Progenitor cell of endocrine pancreas (in vitro differentiated cells): ENCODE measurements around the gene ADNP2. TPM values are rescaled to one million over a fixed set of nuclear protein-coding genes. Genes with fewer than 3 reads are reported as not detected.

ENCODE experiments used
- DNase-seq: peaks from one replicate; pipeline ENCODE4 v3.0.0; 2021; ENCODE audit warnings: low spot score; ENCODE audit not compliant: unreplicated experiment
- H3K27ac Mint-ChIP-seq: 2 replicates; pipeline ENCODE4 v1.8.0; 2021; ENCODE audit warnings: mild to moderate bottlenecking, moderate library complexity, mixed read lengths
- H3K27me3 Mint-ChIP-seq: 2 replicates; pipeline ENCODE4 v1.8.0; 2021; ENCODE audit warnings: mixed read lengths
- H3K36me3 Mint-ChIP-seq: 2 replicates; pipeline ENCODE4 v1.8.0; 2022; ENCODE audit warnings: mixed read lengths; ENCODE audit not compliant: insufficient read depth
- H3K4me1 Mint-ChIP-seq: 2 replicates; pipeline ENCODE4 v1.8.0; 2021; ENCODE audit warnings: low read depth, mixed read lengths
- H3K4me3 Mint-ChIP-seq: 2 replicates; pipeline ENCODE4 v1.8.0; 2021; ENCODE audit warnings: low read depth, mild to moderate bottlenecking, moderate library complexity, mixed read lengths
- H3K9me3 Mint-ChIP-seq: 2 replicates; pipeline ENCODE4 v1.8.0; 2021; ENCODE audit warnings: low read depth, mixed read lengths
- CTCF ChIP-seq: fragments of 200-600 bp; sonication (generic); IDR thresholded peaks from one replicate; pipeline ENCODE4 v1.5.0; 2021; ENCODE audit warnings: antibody characterized with exemption, mild to moderate bottlenecking; ENCODE audit not compliant: unreplicated experiment
- long read RNA-seq: library from polyadenylated mRNA; unstranded; transcript quantifications from one replicate; pipeline ENCODE4 v2.0.0, GENCODE V29; 2020
- total RNA-seq: library from RNA; stranded (reverse); gene quantifications from 2 replicates; pipeline ENCODE4 v1.2.1, GENCODE V29; 2021

The ADNP2 gene
- 31.8 and 33.4 TPM in 2 replicates for total RNA-seq
- long read RNA-seq, full-length matches to known transcripts = 1 of 15 reads
- long read RNA-seq, partial matches to known transcripts = 1 of 15 reads
- long read RNA-seq, other reads (novel, unspliced or antisense) = 13 of 15 reads

GRCh38 chr18:80108739-80109675 lies at the start of gene ADNP2:
Gene ADNP2 (plus strand): TSS chr18:80109262. CDS start chr18:80117543, 8,281 bp downstream.
- Mint-ChIP-seq H3K27ac (peak within 1 kb of the TSS; percentile 91), H3K36me3 (no peaks in the 10 kb centered on the region), H3K27me3 (no peaks in the 10 kb centered on the region), H3K4me1 (peaks cover 30% of the 10 kb centered on the region), H3K4me3 (peak within 1 kb of the TSS; percentile 82), H3K9me3 (no peaks in the 10 kb centered on the region)
- TF ChIP-seq CTCF = no peak
- DNase-seq = peak; percentile 54

- Mint-ChIP-seq H3K9me3 (peaks cover 45% of the 10 kb centered on the region), H3K27ac (no peak overlapping the region), H3K4me3 (no peak overlapping the region), H3K36me3 (peaks cover 11% of the 10 kb centered on the region), H3K27me3 (no peaks in the 10 kb centered on the region), H3K4me1 (no peaks in the 10 kb centered on the region)
- DNase-seq = no peak
- TF ChIP-seq CTCF = no peak
Observed at GRCh38 chr18:80059945-80060344, 49.1 kb upstream of the ADNP2 start.

- Mint-ChIP-seq H3K27me3 (no peaks in the 10 kb centered on the region), H3K9me3 (peaks cover 7% of the 10 kb centered on the region), H3K4me3 (no peak overlapping the region), H3K36me3 (peaks cover 6% of the 10 kb centered on the region), H3K4me1 (no peaks in the 10 kb centered on the region), H3K27ac (no peak overlapping the region)
- no peak for DNase-seq
- no peak for TF ChIP-seq CTCF
Observed at GRCh38 chr18:80065705-80066104, 43.4 kb upstream of the ADNP2 start.

GRCh38 chr18:80067321-80067720 lies 41.7 kb upstream of the ADNP2 start:
- Mint-ChIP-seq H3K27me3 (no peaks in the 10 kb centered on the region), H3K4me3 (no peak overlapping the region), H3K27ac (no peak overlapping the region), H3K9me3 (peaks cover 3% of the 10 kb centered on the region), H3K4me1 (no peaks in the 10 kb centered on the region), H3K36me3 (peaks cover 6% of the 10 kb centered on the region)
- DNase-seq = no peak
- TF ChIP-seq CTCF = no peak

- Mint-ChIP-seq H3K4me3 (no peak overlapping the region), H3K36me3 (peaks cover 6% of the 10 kb centered on the region), H3K4me1 (no peaks in the 10 kb centered on the region), H3K27ac (no peak overlapping the region), H3K27me3 (no peaks in the 10 kb centered on the region), H3K9me3 (peaks cover 3% of the 10 kb centered on the region)
- no peak for DNase-seq
- no peak for TF ChIP-seq CTCF
Observed at GRCh38 chr18:80067897-80068296, 41.2 kb upstream of the ADNP2 start.
